IMR-90 (cell line): Measurements from ENCODE around the gene TMEM131. TPM values are rescaled to one million over a fixed set of nuclear protein-coding genes. Genes with fewer than 3 reads are reported as not detected.

Source experiments
- ATAC-seq: fragments of 200-7000 bp; cut with Tn5 transposase; 2 replicates; pipeline ENCODE4 v1.9.1; 2020; ENCODE audit warnings: low read depth, mild to moderate bottlenecking, moderate library complexity
- BruUV-seq: library from RNA; stranded (reverse); fragments of 400-500 nt; replicated peaks from 2 replicates; lab custom pipeline; 2021; lab: Mats Ljungman, UMichigan
- CTCF ChIA-PET: fragments of 300-600 bp; formaldehyde crosslinking; extraction: SDS; loops from one replicate; lab custom pipeline; 2021; ENCODE audit warnings: antibody characterized with exemption; lab: Yijun Ruan, JAX
- POLR2A ChIA-PET: fragments of 300-600 bp; sonication (Branson Sonifier 250); formaldehyde crosslinking; loops from one replicate; lab custom pipeline; 2022; ENCODE audit warnings: antibody characterized with exemption; ENCODE audit not compliant: unreplicated experiment; lab: Charles Lee
- DNase-seq: peaks from one replicate; pipeline ENCODE4 v3.0.0; 2013
- H2AFZ ChIP-seq: replicated peaks from 2 replicates; pipeline ENCODE3; 2013; ENCODE audit warnings: low read length, mild to moderate bottlenecking; ENCODE audit not compliant: poor library complexity
- H2AK5ac ChIP-seq: 2 replicates; pipeline ENCODE4 v1.6.1; 2013; ENCODE audit warnings: low read depth, low read length, inconsistent platforms
- H2AK9ac ChIP-seq: replicated peaks from 2 replicates; pipeline ENCODE3; 2013; ENCODE audit warnings: mild to moderate bottlenecking, low read depth, low read length, moderate library complexity; ENCODE audit not compliant: poor library complexity
- H2BK120ac ChIP-seq: 2 replicates; pipeline ENCODE4 v1.6.1; 2013; ENCODE audit warnings: low read depth, low read length, inconsistent platforms
- H2BK15ac ChIP-seq: 3 replicates; pipeline ENCODE4 v1.6.1; 2013; ENCODE audit warnings: low read depth, low read length, inconsistent platforms
- H2BK20ac ChIP-seq: 2 replicates; pipeline ENCODE4 v1.6.1; 2013; ENCODE audit warnings: low read depth, mild to moderate bottlenecking, inconsistent platforms, low read length, moderate library complexity
- H2BK5ac ChIP-seq: 2 replicates; pipeline ENCODE4 v1.6.1; 2013; ENCODE audit warnings: mild to moderate bottlenecking, low read depth, low read length, inconsistent platforms; ENCODE audit not compliant: poor library complexity, severe bottlenecking
- H3K14ac ChIP-seq: replicated peaks from 2 replicates; pipeline ENCODE4 v1.6.1; 2013; ENCODE audit warnings: low read depth, low read length, inconsistent platforms
- H3K18ac ChIP-seq: 2 replicates; pipeline ENCODE4 v1.6.1; 2013; ENCODE audit warnings: low read depth, low read length, control low read depth
- H3K23ac ChIP-seq: 2 replicates; pipeline ENCODE4 v1.6.1; 2013; ENCODE audit warnings: low read depth, low read length, inconsistent platforms
- H3K27ac ChIP-seq: 2 replicates; pipeline ENCODE4 v1.5.1; 2013; ENCODE audit warnings: mild to moderate bottlenecking, control low read depth, low read length; ENCODE audit not compliant: insufficient read depth
- H3K27me3 ChIP-seq: 2 replicates; pipeline ENCODE4 v1.6.1; 2013; ENCODE audit warnings: low read length; ENCODE audit not compliant: control insufficient read depth, insufficient read depth
- H3K36me3 ChIP-seq: 2 replicates; pipeline ENCODE4 v1.6.1; 2013; ENCODE audit warnings: low read length, mixed read lengths; ENCODE audit not compliant: control insufficient read depth, insufficient read depth
- H3K4ac ChIP-seq: 2 replicates; pipeline ENCODE4 v1.6.1; 2013; ENCODE audit warnings: low read depth, low read length, inconsistent platforms
- H3K4me1 ChIP-seq: 2 replicates; pipeline ENCODE4 v1.6.1; 2013; ENCODE audit warnings: low read length, mixed read lengths; ENCODE audit not compliant: control insufficient read depth, insufficient read depth
- H3K4me2 ChIP-seq: 2 replicates; pipeline ENCODE4 v1.6.1; 2013; ENCODE audit warnings: low read depth, mild to moderate bottlenecking, control low read depth, low read length, moderate library complexity
- H3K4me3 ChIP-seq: 2 replicates; pipeline ENCODE4 v1.5.1; 2013; ENCODE audit warnings: low read depth, mild to moderate bottlenecking, control low read depth, low read length, moderate library complexity; ENCODE audit not compliant: insufficient read depth
- H3K56ac ChIP-seq: 2 replicates; pipeline ENCODE4 v1.6.1; 2013; ENCODE audit warnings: low read length, inconsistent platforms; ENCODE audit not compliant: insufficient read depth; ENCODE audit errors: extremely low read depth
- H3K79me1 ChIP-seq, 2 experiments: 2 replicates each; pipeline ENCODE4 v1.6.1; 2013; ENCODE audit warnings: low read length in 2 of 2, inconsistent platforms in 1 of 2, low read depth in 1 of 2
- H3K9ac ChIP-seq: 2 replicates; pipeline ENCODE4 v1.6.1; 2013; ENCODE audit warnings: low read depth, low read length, control low read depth
- H3K9me1 ChIP-seq: 2 replicates; pipeline ENCODE4 v1.6.1; 2013; ENCODE audit warnings: low read length, inconsistent platforms; ENCODE audit not compliant: insufficient read depth
- H3K9me3 ChIP-seq: 2 replicates; pipeline ENCODE4 v1.6.1; 2013; ENCODE audit warnings: low read length; ENCODE audit not compliant: control insufficient read depth, insufficient read depth
- H4K20me1 ChIP-seq: 2 replicates; pipeline ENCODE4 v1.6.1; 2013; ENCODE audit warnings: low read length, inconsistent platforms; ENCODE audit not compliant: insufficient read depth
- H4K5ac ChIP-seq: 2 replicates; pipeline ENCODE4 v1.6.1; 2013; ENCODE audit warnings: mild to moderate bottlenecking, low read depth, low read length, control low read depth
- H4K8ac ChIP-seq, 2 experiments: 2 replicates each; pipeline ENCODE4 v1.6.1; 2013; ENCODE audit warnings: low read depth in 2 of 2, low read length in 2 of 2, control low read depth in 1 of 2, inconsistent platforms in 1 of 2
- H4K91ac ChIP-seq: 2 replicates; pipeline ENCODE4 v1.6.1; 2013; ENCODE audit warnings: low read depth, low read length, inconsistent platforms; ENCODE audit not compliant: insufficient read depth
- CEBPB ChIP-seq: IDR thresholded peaks from 2 replicates; pipeline ENCODE4 v1.6.1; 2012; ENCODE audit warnings: low read depth, low read length, improper control_type of control experiment
- WGBS, 2 experiments: methylation state at CpG; one replicate each; pipeline versions ENCODE4 v1.1.5 to v1.1.7; 2013; ENCODE audit warnings: missing lambda C conversion rate in 2 of 2; ENCODE audit not compliant: insufficient read length in 1 of 2; ENCODE audit errors: extremely low coverage in 2 of 2; 5-methylcytosine and 5-hydroxymethylcytosine counted together
- dilution Hi-C: fragments of 300-500 bp; cut with HindIII; formaldehyde crosslinking; loops from one replicate; pipeline ENCODE4 v1.14.3; 2018; ENCODE audit warnings: low sequenced_read_pairs; ENCODE audit not compliant: unreplicated experiment
- in situ Hi-C: fragments of 300-500 bp; cut with MboI; formaldehyde crosslinking; loops from 3 replicates; pipeline ENCODE4 v1.14.3; 2019; ENCODE audit warnings: low sequenced_read_pairs, inconsistent platforms, mixed read lengths
- intact Hi-C: fragments of 100-400 bp; cut with micrococcal nuclease; formaldehyde crosslinking; loops from 2 replicates; pipeline ENCODE4 v1.10.0; 2022
- polyA plus RNA-seq, 3 experiments: library from polyadenylated mRNA; depleted of rRNA; stranded (reverse); fragments of >200 nt; gene quantifications; 2 replicates each; pipeline ENCODE4 v1.2.3, GENCODE V29; 2012; ENCODE audit warnings: low replicate concordance in 1 of 3
- total RNA-seq: library from RNA; depleted of rRNA; stranded (reverse); fragments of >200 nt; gene quantifications from 2 replicates; pipeline ENCODE4 v1.2.3, GENCODE V29; 2012
- TF ChIP-seq, protein P1 (sequence below): fragments of 150-350 bp; IDR thresholded peaks from 2 replicates; pipeline ENCODE4 v1.6.1; 2017; ENCODE audit warnings: mild to moderate bottlenecking, antibody characterized with exemption, low read length, low read depth

TMEM131 gene
- total and polyA plus RNA-seq, 2 of the 4 experiments (the other 2 are of a cell fraction) = 13.3 to 14.0 TPM

DNA sequence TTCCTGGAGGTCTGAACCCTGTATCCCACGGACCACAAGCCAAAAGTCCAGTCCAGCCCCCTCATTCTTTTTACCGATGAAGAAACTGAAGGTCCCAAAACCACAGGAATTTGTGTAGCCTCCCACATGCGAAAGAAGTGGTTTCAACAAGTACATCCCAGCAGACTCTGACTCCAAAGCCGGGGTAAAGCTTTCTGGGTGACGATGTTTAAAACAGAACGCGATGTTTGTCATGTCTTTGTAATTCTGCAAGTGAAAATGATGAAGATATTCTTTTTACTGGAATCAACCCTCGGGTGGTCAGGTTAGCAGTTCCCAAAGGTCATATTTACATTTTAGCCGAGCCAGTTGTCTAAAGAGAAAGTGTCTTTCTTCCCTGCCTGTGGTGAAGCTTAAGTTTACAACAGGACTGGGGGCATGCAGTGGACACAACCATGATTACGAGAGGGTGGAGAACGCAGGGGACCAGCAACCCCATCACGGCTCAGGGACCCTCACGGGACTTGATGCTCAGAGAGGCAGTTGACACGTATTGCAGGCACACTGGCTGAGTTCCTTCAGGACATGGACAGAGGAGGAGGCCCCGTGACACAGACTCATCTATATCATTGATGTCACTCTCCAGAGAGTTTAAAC is 17.8 kb upstream of the TMEM131 start:
- no peaks in the 10 kb centered on the region for H3K36me3 ChIP-seq
- BruUV-seq = no TSS peak
- peak overlapping the region; percentile 65 for H2AK9ac ChIP-seq
- no peaks in the 10 kb centered on the region for H3K27me3 ChIP-seq
- POLR2A ChIA-PET = no interaction called here
- H3K18ac ChIP-seq = 0 out of 2 replicates have a peak overlapping the region, but pooled peaks have one; percentile 20
- no peaks in the 10 kb centered on the region for H4K20me1 ChIP-seq
- no peak overlapping the region for H2BK15ac ChIP-seq
- H4K5ac ChIP-seq = no peak overlapping the region
- intact Hi-C loops (loop anchor here (10.0 kb wide), 1 partner anchor 1031 kb away; no protein-coding TSS in a partner anchor), dilution Hi-C loops (no loop called here), in situ Hi-C loops (no loop called here)
- H3K23ac ChIP-seq = no peak overlapping the region
- H3K9ac ChIP-seq = 0 out of 2 replicates have a peak overlapping the region, but pooled peaks have one; percentile 13
- H3K56ac ChIP-seq = no peak overlapping the region
- H2AK5ac ChIP-seq = no peak overlapping the region
- peaks cover 5% of the 10 kb centered on the region for H3K4me1 ChIP-seq
- peak overlapping the region; percentile 52 for H3K14ac ChIP-seq
- peak overlapping the region; percentile 75 for H2AFZ ChIP-seq
- no peaks in the 10 kb centered on the region for H3K9me3 ChIP-seq
- TF ChIP-seq CEBPB = peak; percentile 35; the same call in 1 of the 2 replicates
- TF ChIP-seq, protein P1, sequence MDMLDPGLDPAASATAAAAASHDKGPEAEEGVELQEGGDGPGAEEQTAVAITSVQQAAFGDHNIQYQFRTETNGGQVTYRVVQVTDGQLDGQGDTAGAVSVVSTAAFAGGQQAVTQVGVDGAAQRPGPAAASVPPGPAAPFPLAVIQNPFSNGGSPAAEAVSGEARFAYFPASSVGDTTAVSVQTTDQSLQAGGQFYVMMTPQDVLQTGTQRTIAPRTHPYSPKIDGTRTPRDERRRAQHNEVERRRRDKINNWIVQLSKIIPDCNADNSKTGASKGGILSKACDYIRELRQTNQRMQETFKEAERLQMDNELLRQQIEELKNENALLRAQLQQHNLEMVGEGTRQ = no peak
- H3K4me3 ChIP-seq = peak overlapping the region; percentile 39; the same call in 1 of the 2 replicates
- no peak overlapping the region for H2BK120ac ChIP-seq
- no peak overlapping the region for H2BK5ac ChIP-seq
- WGBS, 2 experiments = 0% methylated on average over 2 of the region's 15 CpGs; no CpG with 5 or more reads in 1 of the 2 experiments
- peaks cover 5% of the 10 kb centered on the region; the same call in 1 of the 2 replicates for H3K9me1 ChIP-seq
- no peak overlapping the region for H4K91ac ChIP-seq
- H4K8ac ChIP-seq = no peak overlapping the region
- no peak overlapping the region for H2BK20ac ChIP-seq
- ATAC-seq (peak; percentile 82), DNase-seq (peak; percentile 73)
- CTCF ChIA-PET = no interaction called here
- peak overlapping the region; percentile 48 for H3K4me2 ChIP-seq
- peak overlapping the region; percentile 25; the same call in 1 of the 2 replicates for H3K27ac ChIP-seq
- no peak overlapping the region for H3K4ac ChIP-seq
- H3K79me1 ChIP-seq = no peaks in the 10 kb centered on the region
